ENCODE results near the gene LOXHD1. TPM values are rescaled to one million over a fixed set of nuclear protein-coding genes. Genes with fewer than 3 reads are reported as not detected.
A peak's percentile ranks its signal among the peaks of the same experiment; 100 is the strongest.

LOXHD1 gene
- total RNA-seq, 1 experiment from 2014 or later = 0.35 TPM

DNA sequence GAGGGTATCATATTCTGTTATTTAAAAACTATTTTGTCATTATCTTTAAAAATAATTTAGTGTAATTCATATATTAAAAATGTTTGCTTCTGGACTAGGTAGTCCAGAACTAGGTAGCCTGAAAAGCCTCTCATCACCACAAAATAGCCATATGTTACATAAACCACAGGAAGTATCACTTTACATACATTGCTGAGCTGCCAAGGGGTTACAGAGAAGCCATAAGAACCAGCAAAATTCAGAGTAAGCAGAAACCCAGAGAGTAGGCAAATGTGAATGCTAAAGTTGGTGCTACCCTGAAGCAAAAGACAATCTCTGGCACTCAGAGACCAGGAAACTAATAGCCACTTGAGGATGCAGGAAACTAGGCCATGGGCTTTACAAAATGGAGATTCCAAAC is 60.9 kb downstream of the LOXHD1 start (continued):
- TF ChIP-seq, protein P1, sequence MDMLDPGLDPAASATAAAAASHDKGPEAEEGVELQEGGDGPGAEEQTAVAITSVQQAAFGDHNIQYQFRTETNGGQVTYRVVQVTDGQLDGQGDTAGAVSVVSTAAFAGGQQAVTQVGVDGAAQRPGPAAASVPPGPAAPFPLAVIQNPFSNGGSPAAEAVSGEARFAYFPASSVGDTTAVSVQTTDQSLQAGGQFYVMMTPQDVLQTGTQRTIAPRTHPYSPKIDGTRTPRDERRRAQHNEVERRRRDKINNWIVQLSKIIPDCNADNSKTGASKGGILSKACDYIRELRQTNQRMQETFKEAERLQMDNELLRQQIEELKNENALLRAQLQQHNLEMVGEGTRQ (CRISPR knock-in tag; IDR thresholded peaks at IDR 0.05) = no peak
- TF ChIP-seq FOXP4 (CRISPR knock-in tag; IDR thresholded peaks at IDR 0.05) (no peak), STAT6 (CRISPR knock-in tag; conservative IDR thresholded peaks at IDR 0.05; ENCODE audit: low read depth) (no peak), GRHL2 (CRISPR knock-in tag; IDR thresholded peaks at IDR 0.05; ENCODE audit: insufficient replicate concordance, severe bottlenecking) (no peak), ZNF121 (CRISPR knock-in tag; IDR thresholded peaks at IDR 0.05) (no peak), ZNF671 (CRISPR knock-in tag; IDR thresholded peaks at IDR 0.05) (no peak), MXD4 (CRISPR knock-in tag; IDR thresholded peaks at IDR 0.05; ENCODE audit: borderline replicate concordance) (no peak)
- TF ChIP-seq, protein P2, sequence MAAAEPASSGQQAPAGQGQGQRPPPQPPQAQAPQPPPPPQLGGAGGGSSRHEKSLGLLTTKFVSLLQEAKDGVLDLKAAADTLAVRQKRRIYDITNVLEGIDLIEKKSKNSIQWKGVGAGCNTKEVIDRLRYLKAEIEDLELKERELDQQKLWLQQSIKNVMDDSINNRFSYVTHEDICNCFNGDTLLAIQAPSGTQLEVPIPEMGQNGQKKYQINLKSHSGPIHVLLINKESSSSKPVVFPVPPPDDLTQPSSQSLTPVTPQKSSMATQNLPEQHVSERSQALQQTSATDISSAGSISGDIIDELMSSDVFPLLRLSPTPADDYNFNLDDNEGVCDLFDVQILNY (CRISPR knock-in tag; IDR thresholded peaks at IDR 0.05) = no peak

DNA sequence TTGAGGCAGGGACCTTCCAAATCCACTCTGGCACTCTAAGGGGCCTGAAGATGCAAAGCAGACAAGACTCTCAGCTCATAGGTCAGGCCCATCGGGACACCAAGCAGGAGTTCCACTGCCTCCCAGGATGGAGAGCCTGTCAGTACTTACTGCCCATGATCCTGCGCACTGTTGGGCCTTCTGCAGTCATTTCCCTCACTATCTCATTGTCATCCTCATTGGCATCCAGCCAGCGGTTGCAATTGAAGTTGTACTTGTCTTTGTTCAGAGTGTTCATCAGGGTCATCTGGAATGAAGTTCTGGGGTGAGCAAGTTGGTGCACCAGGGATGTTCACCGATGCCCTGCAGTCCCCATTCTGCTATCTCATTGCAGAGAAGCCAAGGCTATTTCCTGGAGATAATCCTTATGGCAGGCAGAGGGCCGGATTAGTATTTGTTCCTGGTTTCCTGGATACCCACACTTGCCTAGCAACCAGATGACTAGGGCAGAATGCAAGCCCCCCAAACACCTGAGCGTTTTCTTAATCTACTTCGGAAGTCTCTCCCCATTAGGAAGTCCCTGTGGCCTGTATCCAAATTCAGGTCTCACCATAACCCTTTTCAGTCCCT is 65.1 kb downstream of the LOXHD1 start:
- no peak for DNase-seq (ENCODE audit: low spot score)
- POLR2A ChIA-PET = no interaction called here
- peak; percentile 28; the same call in 1 of the 2 replicates for ATAC-seq
- Mint-ChIP-seq H3K27me3 (ENCODE audit: low read depth) (no peaks in the 10 kb centered on the region), H3K9me3 (no peaks in the 10 kb centered on the region), H3K36me3 (no peaks in the 10 kb centered on the region), H3K4me1 (peaks cover 13% of the 10 kb centered on the region), H3K27ac (no peak overlapping the region), H3K4me3 (no peak overlapping the region)
- no peak for TF ChIP-seq PREB (CRISPR knock-in tag; IDR thresholded peaks at IDR 0.05; ENCODE audit: borderline replicate concordance)
- no peak for TF ChIP-seq GABPB1 (CRISPR knock-in tag; IDR thresholded peaks at IDR 0.05)
- no peak for TF ChIP-seq ZNF317 (CRISPR knock-in tag; IDR thresholded peaks at IDR 0.05; ENCODE audit: borderline replicate concordance, low read depth)
- TF ChIP-seq TCF7 (CRISPR knock-in tag; IDR thresholded peaks at IDR 0.05; ENCODE audit: low read depth) = no peak
- no peak for TF ChIP-seq CREB1 (CRISPR knock-in tag; IDR thresholded peaks at IDR 0.05)
- TF ChIP-seq, protein P2 (CRISPR knock-in tag; IDR thresholded peaks at IDR 0.05) = no peak
- TF ChIP-seq MXD4 (CRISPR knock-in tag; IDR thresholded peaks at IDR 0.05; ENCODE audit: borderline replicate concordance) = no peak
- TF ChIP-seq ZNF263 (CRISPR knock-in tag; IDR thresholded peaks at IDR 0.05; ENCODE audit: low read depth) = no peak
- TF ChIP-seq KAT7 (CRISPR knock-in tag; IDR thresholded peaks at IDR 0.05; ENCODE audit: borderline replicate concordance) = no peak
- TF ChIP-seq RELA (CRISPR knock-in tag; IDR thresholded peaks at IDR 0.05; ENCODE audit: borderline replicate concordance) = no peak
- no peak for TF ChIP-seq RORB (CRISPR knock-in tag; IDR thresholded peaks at IDR 0.05)
- no peak for TF ChIP-seq FOXK1 (CRISPR knock-in tag; IDR thresholded peaks at IDR 0.05)
- no peak for TF ChIP-seq ATF2 (CRISPR knock-in tag; IDR thresholded peaks at IDR 0.05; ENCODE audit: borderline replicate concordance, low read depth)
- TF ChIP-seq TEAD4 (CRISPR knock-in tag; IDR thresholded peaks at IDR 0.05) = no peak
- TF ChIP-seq, protein P3, sequence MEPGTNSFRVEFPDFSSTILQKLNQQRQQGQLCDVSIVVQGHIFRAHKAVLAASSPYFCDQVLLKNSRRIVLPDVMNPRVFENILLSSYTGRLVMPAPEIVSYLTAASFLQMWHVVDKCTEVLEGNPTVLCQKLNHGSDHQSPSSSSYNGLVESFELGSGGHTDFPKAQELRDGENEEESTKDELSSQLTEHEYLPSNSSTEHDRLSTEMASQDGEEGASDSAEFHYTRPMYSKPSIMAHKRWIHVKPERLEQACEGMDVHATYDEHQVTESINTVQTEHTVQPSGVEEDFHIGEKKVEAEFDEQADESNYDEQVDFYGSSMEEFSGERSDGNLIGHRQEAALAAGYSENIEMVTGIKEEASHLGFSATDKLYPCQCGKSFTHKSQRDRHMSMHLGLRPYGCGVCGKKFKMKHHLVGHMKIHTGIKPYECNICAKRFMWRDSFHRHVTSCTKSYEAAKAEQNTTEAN (CRISPR knock-in tag; IDR thresholded peaks at IDR 0.05) = no peak
- TF ChIP-seq E2F1 (CRISPR knock-in tag; IDR thresholded peaks at IDR 0.05) = no peak
- no peak for TF ChIP-seq ZNF121 (CRISPR knock-in tag; IDR thresholded peaks at IDR 0.05)
- CTCF ChIA-PET = interaction anchor here (1.8 kb wide), 1 partner anchor 66 kb away, joined by 13 read pairs; no protein-coding TSS in a partner anchor
